ENCODE measurements around the gene ADK.

GRCh38 chr10:74491014-74491413, 340.0 kb downstream of the ADK start:
- no peak for TF ChIP-seq CTCF (IDR thresholded peaks at IDR 0.05; ENCODE audit: insufficient read depth, low read length)
- TF ChIP-seq POLR2AphosphoS5 (IDR thresholded peaks at IDR 0.05; ENCODE audit: low read depth) = no peak
- TF ChIP-seq GABPA (IDR thresholded peaks at IDR 0.05; ENCODE audit: low read depth) = no peak
- TF ChIP-seq SPI1 (IDR thresholded peaks at IDR 0.05; ENCODE audit: borderline replicate concordance, low read depth) = no peak
- no peak for TF ChIP-seq REST (IDR thresholded peaks at IDR 0.05; ENCODE audit: insufficient replicate concordance, low read depth)

Data from HL-60 (cell line).